Measurements from ENCODE around the gene MZT2A.
"Not testable (repeated sequence)": the region's sequence is repeated elsewhere in the genome, so short reads cannot be mapped to it uniquely, and the experiment has no call there.

The MZT2A gene

GRCh38 chr2:131445896-131446295 is 46.3 kb downstream of the MZT2A start:
- no peak for DNase-seq

- DNase-seq: not testable (repeated sequence)
These were observed 46.7 kb downstream of the MZT2A start for GRCh38 chr2:131445515-131445797.

DNA sequence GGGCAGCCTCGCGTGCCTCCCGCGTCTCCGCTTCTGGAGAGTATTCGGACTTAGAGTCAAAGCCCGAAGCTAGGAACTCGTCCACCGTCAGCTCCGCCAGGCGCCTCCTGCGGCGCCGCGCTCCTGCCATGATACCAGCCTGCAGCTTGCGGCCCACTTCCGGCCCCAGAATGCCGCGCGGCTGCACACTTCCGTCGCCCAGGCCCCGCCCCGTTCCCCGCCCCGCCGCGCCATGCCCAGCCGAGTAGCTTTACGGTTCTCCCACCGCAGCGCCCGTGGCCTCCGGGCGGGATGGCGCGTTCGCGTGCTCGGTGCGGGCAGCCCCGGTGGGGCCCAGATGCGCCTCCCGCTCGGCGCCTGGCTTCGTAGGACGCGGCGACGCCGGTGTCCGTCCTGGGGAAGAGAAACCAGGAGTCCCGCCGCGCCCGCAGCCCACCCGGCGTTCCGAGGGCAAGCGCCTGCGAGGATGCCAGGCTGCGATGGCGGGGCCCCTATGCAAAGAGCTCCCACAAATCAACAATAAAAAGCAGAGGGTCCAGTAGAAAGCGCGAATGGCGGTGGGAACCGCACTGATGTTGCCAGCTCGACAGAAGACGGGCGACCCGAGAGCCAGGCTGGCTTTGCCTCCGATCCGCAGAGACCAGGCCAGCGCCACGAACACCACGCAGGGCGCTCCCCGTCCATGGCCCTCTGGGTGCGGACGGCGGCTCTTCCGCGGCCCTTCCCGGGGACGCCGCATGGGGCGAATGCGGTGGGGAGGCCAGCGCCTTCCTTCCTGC is 47.3 kb downstream of the MZT2A start:
- DNase-seq: not testable (repeated sequence)

GRCh38 chr2:131440742-131441468 is 51.3 kb downstream of the MZT2A start:
- not testable (repeated sequence) for DNase-seq

Measured in NCI-H226 (cell line).